Mesothelial cell of epicardium (in vitro differentiated cells): ENCODE results near the gene FBXO15. TPM values are rescaled to one million over a fixed set of nuclear protein-coding genes. Genes with fewer than 3 reads are reported as not detected.

ENCODE experiments used
- DNase-seq, 2 experiments: peaks; one replicate each; pipeline ENCODE4 v3.0.0; 2021; ENCODE audit warnings: low spot score in 2 of 2; ENCODE audit not compliant: unreplicated experiment in 2 of 2
- H3K27ac Mint-ChIP-seq: 2 replicates; pipeline ENCODE4 v1.8.0; 2021; ENCODE audit warnings: mixed read lengths
- H3K27me3 Mint-ChIP-seq: 2 replicates; pipeline ENCODE4 v1.8.0; 2021; ENCODE audit warnings: low read depth, mixed read lengths
- H3K36me3 Mint-ChIP-seq: 2 replicates; pipeline ENCODE4 v1.8.0; 2021; ENCODE audit warnings: mixed read lengths
- H3K4me1 Mint-ChIP-seq: 2 replicates; pipeline ENCODE4 v1.8.0; 2021; ENCODE audit warnings: mixed read lengths
- H3K4me3 Mint-ChIP-seq: 2 replicates; pipeline ENCODE4 v1.8.0; 2021; ENCODE audit warnings: mild to moderate bottlenecking, moderate library complexity, mixed read lengths
- H3K9me3 Mint-ChIP-seq: 2 replicates; pipeline ENCODE4 v1.8.0; 2021; ENCODE audit warnings: mixed read lengths
- CTCF ChIP-seq: fragments of 200-600 bp; sonication (generic); IDR thresholded peaks from one replicate; pipeline ENCODE4 v1.5.0; 2021; ENCODE audit warnings: antibody characterized with exemption; ENCODE audit not compliant: unreplicated experiment
- total RNA-seq: library from RNA; stranded (reverse); gene quantifications from 3 replicates; pipeline ENCODE4 v1.2.1, GENCODE V29; 2021

The FBXO15 gene
- total RNA-seq, 1 donor from 2014 or later, result 2.3 TPM

DNA sequence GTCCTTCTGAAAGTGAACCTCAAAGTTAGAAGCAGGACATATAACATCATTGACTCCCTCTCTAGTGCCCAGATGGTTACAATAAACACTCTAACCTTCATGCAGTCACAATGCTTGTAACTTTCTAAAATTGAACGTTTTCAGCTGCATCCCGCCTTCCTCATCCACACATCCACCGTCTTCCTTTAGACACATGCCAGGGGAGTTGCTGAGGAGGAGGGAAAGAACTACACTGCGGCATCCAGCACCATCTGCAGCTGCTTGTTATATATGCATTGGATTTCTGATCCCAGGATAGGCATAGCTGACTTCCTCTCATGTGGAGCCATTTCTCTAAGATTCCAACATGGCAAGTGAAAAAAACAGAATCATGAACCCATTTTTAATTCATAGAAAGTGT lies 96.8 kb downstream of the FBXO15 start:
- peaks cover 14% of the 10 kb centered on the region for H3K9me3 Mint-ChIP-seq
- no peak for DNase-seq
- TF ChIP-seq CTCF, result no peak
- H3K4me3 Mint-ChIP-seq, result no peak overlapping the region
- no peaks in the 10 kb centered on the region for H3K4me1 Mint-ChIP-seq
- H3K27ac Mint-ChIP-seq, result no peak overlapping the region
- no peaks in the 10 kb centered on the region for H3K36me3 Mint-ChIP-seq
- H3K27me3 Mint-ChIP-seq, result peaks cover 1% of the 10 kb centered on the region

GRCh38 chr18:74040459-74041332 lies 106.9 kb downstream of the FBXO15 start:
- TF ChIP-seq CTCF, result peak; percentile 42

DNA sequence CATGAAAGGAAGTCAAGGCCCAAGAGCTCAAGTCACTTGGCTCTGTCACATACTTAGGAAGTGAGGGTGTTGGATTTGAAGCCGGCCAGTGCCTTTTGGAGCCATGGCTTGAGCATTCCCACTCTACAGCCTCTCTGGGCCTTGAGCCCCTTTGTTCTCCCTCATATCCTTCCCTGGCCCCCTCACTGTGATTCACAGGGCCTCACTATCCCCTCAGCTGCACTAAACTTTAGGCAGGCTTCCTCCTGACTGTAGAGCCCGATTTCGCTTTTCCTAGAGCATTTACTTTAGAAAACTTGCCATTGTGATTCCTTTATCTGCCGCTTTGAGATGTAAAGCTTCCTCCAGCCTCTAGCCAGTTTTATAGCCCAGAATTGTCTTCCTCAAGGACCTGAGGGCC lies 107.6 kb downstream of the FBXO15 start:
- TF ChIP-seq CTCF, result no peak
- no peaks in the 10 kb centered on the region for H3K36me3 Mint-ChIP-seq
- H3K27ac Mint-ChIP-seq, result no peak overlapping the region
- no peak for DNase-seq
- no peaks in the 10 kb centered on the region for H3K4me1 Mint-ChIP-seq
- no peaks in the 10 kb centered on the region for H3K27me3 Mint-ChIP-seq
- no peak overlapping the region for H3K4me3 Mint-ChIP-seq
- H3K9me3 Mint-ChIP-seq, result no peaks in the 10 kb centered on the region

More at GRCh38 chr18:74040459-74041332, 106.9 kb downstream of the FBXO15 start:
- no peaks in the 10 kb centered on the region for H3K27me3 Mint-ChIP-seq
- DNase-seq, result peak in 1 of 2 experiments; percentile 48
- no peaks in the 10 kb centered on the region for H3K4me1 Mint-ChIP-seq
- H3K9me3 Mint-ChIP-seq, result no peaks in the 10 kb centered on the region
- H3K4me3 Mint-ChIP-seq, result no peak overlapping the region
- no peak overlapping the region for H3K27ac Mint-ChIP-seq
- no peaks in the 10 kb centered on the region for H3K36me3 Mint-ChIP-seq

- peaks cover 8% of the 10 kb centered on the region for H3K9me3 Mint-ChIP-seq
- no peak overlapping the region for H3K4me3 Mint-ChIP-seq
- no peaks in the 10 kb centered on the region for H3K36me3 Mint-ChIP-seq
- H3K4me1 Mint-ChIP-seq, result no peaks in the 10 kb centered on the region
- no peak overlapping the region for H3K27ac Mint-ChIP-seq
- no peak for DNase-seq
- peaks cover 6% of the 10 kb centered on the region for H3K27me3 Mint-ChIP-seq
- no peak for TF ChIP-seq CTCF
These were observed 118.5 kb downstream of the FBXO15 start for GRCh38 chr18:74029161-74029560.

Other genes with a start within 250 kb of the FBXO15 start
- gene TIMM21, start 689 bp upstream of the FBXO15 start, total RNA-seq, result 22.8 to 24.4 TPM (median 24.0 TPM) in 3 replicates
- 36.5 to 46.5 TPM (median 37.6 TPM) in 3 replicates for gene CYB5A, start 144.1 kb upstream of the FBXO15 start, total RNA-seq
- gene C18orf63, start 168.0 kb upstream of the FBXO15 start, total RNA-seq, result not detected in 3 replicates